H1 (cell line): Measurements from ENCODE around the gene GPC2. TPM values are rescaled to one million over a fixed set of nuclear protein-coding genes. Genes with fewer than 3 reads are reported as not detected.

Source experiments
- CHD1 ChIP-seq: IDR thresholded peaks from 2 replicates; pipeline ENCODE4 v1.6.1; 2012; ENCODE audit warnings: low read depth, low read length, improper control_type of control experiment
- EP300 ChIP-seq, 2 experiments: IDR thresholded peaks; 1 replicate in 1 of 2; 2 replicates in 1 of 2; pipeline ENCODE4 v1.6.1; 2011 to 2012; ENCODE audit warnings: low read depth in 2 of 2, low read length in 2 of 2, mild to moderate bottlenecking in 2 of 2, borderline replicate concordance in 1 of 2, inconsistent platforms in 1 of 2, moderate library complexity in 1 of 2
- KDM5A ChIP-seq: fragments of 200-600 bp; IDR thresholded peaks from 2 replicates; pipeline ENCODE4 v1.7.1; 2012; ENCODE audit warnings: mild to moderate bottlenecking, low read length, inconsistent platforms, mixed read lengths
- POLR2AphosphoS5 ChIP-seq: IDR thresholded peaks from 2 replicates; pipeline ENCODE4 v1.6.1; 2011; ENCODE audit warnings: low read depth, low read length
- RAD21 ChIP-seq, 2 experiments: IDR thresholded peaks in 1 of 2; conservative IDR thresholded peaks in 1 of 2; 2 replicates each; pipeline ENCODE4 v1.6.1; 2011; ENCODE audit warnings: low read depth in 2 of 2, low read length in 2 of 2, improper control_type of control experiment in 1 of 2, inconsistent platforms in 1 of 2, mild to moderate bottlenecking in 1 of 2, moderate library complexity in 1 of 2
- RBBP5 ChIP-seq: IDR thresholded peaks from 2 replicates; pipeline ENCODE4 v1.7.1; 2012; ENCODE audit warnings: low read depth, mild to moderate bottlenecking, inconsistent platforms, low read length, moderate library complexity, borderline replicate concordance
- USF2 ChIP-seq: IDR thresholded peaks from 2 replicates; pipeline ENCODE4 v1.6.1; 2011; ENCODE audit warnings: low read length, improper control_type of control experiment
- polyA plus RNA-seq, 7 experiments: library from polyadenylated mRNA; depleted of rRNA in 3 of 7; stranded (reverse) in 5 of 7; unstranded in 2 of 7; fragments of >200 nt in 5 of 7; fragments of 200-250 nt in 2 of 7; gene quantifications; 1 replicate in 5 of 7; 2 replicates in 1 of 7; 4 replicates in 1 of 7; pipeline versions ENCODE4 v1.2.1 to v1.2.3, GENCODE V29; 2011 to 2013; ENCODE audit warnings: missing spikeins in 2 of 7, mixed read lengths in 2 of 7
- total RNA-seq: library from RNA; stranded (reverse); fragmentation: NEBNext Ultra II Directional; extraction: Animal tissue kit (Norgen Biotek cat#: 25700); gene quantifications from 2 replicates; pipeline ENCODE4 v1.2.1, GENCODE V29; 2021

The GPC2 gene
- total and polyA plus RNA-seq, 2 of the 8 experiments (the other 6 are each of a cell fraction or from before 2014, with no cell fraction given) = 25.3 to 44.8 TPM

- TF ChIP-seq CHD1 (no peak), RAD21 (IDR thresholded peaks at IDR 0.05 in 1 of 2, conservative IDR thresholded peaks at IDR 0.05 in 1 of 2; ENCODE audit: low read depth in 2 of 2, low read length in 2 of 2) (no peak), POLR2AphosphoS5 (no peak), USF2 (no peak), EP300 (IDR thresholded peaks at IDR 0.05; ENCODE audit: borderline replicate concordance in 1 of 2, low read depth in 2 of 2, low read length in 2 of 2) (no peak), RBBP5 (no peak), KDM5A (no peak)
- TF ChIP-seq, all 59 proteins: peak for 0
Measured at GRCh38 chr7:100215895-100216294, 38.7 kb upstream of the GPC2 start (continued).
